GM18507 (cell line): ENCODE measurements around the gene TGFB3.
"Not testable (repeated sequence)": the region's sequence is repeated elsewhere in the genome, so short reads cannot be mapped to it uniquely, and the experiment has no call there.

Source experiments
- DNase-seq: peaks from one replicate; pipeline ENCODE4 v3.0.0; 2011; ENCODE audit warnings: low read depth; ENCODE audit not compliant: insufficient read length; ENCODE audit errors: extremely low spot score
- FAIRE-seq: peaks from 2 replicates; lab custom pipeline; 2011; peaks lifted over from hg19 to GRCh38; lab: Jason Lieb, UNC

Gene TGFB3

GRCh38 chr14:75981426-75982265, at the start of gene TGFB3:
TSS of gene TGFB3 (minus strand) at chr14:75981995. CDS start at chr14:75980893, 1,102 bp downstream.
- peak; percentile 46 for FAIRE-seq

GRCh38 chr14:76024211-76024907, 42.6 kb upstream of the TGFB3 start:
- FAIRE-seq (no peak), DNase-seq (no peak)

More at GRCh38 chr14:75981426-75982265, at the start of gene TGFB3:
- peak; percentile 62 for DNase-seq

DNA sequence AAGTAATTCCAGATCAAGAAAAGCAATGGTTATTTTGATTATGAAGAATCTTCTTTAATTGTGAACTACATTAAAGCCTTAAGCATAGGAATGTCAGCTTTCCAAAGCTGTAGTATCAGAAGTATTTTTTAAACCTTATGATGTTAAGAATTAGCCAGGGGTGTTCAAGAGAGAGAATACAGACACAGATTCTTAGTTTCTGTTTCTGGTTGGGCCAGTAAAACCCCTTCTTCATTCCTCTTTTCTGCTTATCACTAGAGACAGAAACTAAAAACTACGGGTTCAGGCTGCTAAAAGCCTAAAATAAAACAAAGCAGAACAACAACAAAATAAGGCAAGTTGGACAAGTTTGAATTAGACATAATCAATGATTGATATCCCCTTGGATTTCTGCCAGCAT, 42.0 kb upstream of the TGFB3 start:
- FAIRE-seq, result peak; percentile 59
- no peak for DNase-seq

DNA sequence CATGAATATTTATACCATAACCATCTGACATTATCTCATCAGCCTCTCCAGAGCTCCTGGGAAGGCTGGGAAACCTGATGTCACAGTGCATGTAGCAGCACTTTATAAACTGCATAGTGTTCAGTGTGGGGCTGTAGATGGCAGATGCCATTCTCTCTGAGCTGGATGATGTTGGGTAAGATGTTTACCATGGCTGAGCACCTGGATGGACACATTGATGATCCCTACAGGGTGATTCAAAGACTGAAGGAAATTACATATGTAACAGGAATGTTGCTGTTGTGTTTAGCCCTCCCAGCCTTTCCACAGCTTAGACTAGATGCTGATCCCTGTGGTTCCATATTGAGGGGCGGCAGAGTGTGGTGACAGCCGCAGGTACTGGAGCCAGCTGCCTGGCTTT, 41.2 kb upstream of the TGFB3 start:
- no peak for FAIRE-seq

GRCh38 chr14:76019676-76020075, 37.9 kb upstream of the TGFB3 start:
- FAIRE-seq, result no peak
- DNase-seq, result no peak

More for the DNA sequence above, 41.2 kb upstream of the TGFB3 start:
- DNase-seq, result no peak

GRCh38 chr14:76015668-76016067, 33.9 kb upstream of the TGFB3 start:
- FAIRE-seq, result peak; percentile 71
- no peak for DNase-seq

DNA sequence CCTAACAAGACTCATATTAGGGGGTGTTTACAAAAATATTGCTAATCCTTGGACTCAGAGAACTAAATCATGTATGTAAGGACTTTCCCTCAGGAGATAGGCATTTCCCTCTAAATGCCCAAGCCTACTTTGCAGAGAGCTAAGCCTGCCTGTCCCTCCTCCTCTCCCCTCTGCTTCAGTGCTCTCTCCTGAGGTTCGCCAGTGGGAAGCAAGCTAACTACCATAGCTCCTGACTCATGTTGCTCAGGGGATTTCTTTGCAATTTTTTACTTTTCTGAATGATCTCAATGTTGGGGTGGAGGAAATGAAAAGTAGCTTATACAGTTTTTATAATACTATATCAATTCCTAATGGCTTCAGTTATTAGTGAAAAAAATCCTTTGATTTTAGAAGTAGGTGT, 33.4 kb upstream of the TGFB3 start:
- no peak for FAIRE-seq

DNA sequence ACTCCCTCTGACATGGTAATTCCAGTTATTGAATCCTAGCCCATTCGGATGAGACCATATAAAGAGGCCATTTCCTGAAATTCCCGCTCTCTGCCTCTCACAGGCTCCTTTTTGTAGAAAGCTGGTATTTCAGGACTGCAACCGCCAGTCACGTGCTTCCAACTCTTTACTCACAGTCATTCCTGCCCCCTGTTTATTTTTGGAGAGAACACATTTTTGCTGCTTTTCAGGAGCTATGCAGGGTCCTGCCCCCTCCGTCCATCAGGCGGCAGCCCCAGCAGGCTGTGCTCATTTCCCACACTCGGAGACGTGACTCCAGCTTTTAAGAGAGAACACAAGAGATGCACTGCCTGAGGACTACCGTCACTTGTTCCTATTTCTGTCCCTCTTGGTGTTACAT, 30.6 kb upstream of the TGFB3 start:
- FAIRE-seq, result no peak

More for the DNA sequence above, 33.4 kb upstream of the TGFB3 start:
- DNase-seq, result no peak

GRCh38 chr14:76011930-76012329, 30.1 kb upstream of the TGFB3 start:
- FAIRE-seq (no peak), DNase-seq (no peak)

More for the DNA sequence above, 30.6 kb upstream of the TGFB3 start:
- no peak for DNase-seq

DNA sequence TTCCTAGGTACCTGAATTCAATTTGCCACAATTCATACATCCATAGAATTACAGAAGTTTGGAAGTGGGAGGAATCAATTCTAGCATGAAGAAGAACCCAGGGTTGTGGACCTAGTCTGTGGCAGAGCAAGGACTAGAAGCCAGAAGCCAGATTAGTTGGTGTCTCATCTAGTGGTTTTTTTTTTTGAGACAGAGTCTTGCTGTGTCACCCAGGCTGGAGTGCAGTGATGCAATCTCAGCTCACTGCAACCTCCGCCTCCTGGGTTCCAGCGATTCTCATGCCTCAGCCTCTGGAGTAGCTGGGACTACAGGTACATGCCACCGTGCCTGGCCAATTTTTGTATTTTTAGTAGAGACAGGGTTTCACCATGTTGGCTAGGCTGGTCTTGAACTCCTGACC, 27.8 kb upstream of the TGFB3 start:
- not testable (repeated sequence) for FAIRE-seq, DNase-seq

GRCh38 chr14:76007852-76008251, 26.1 kb upstream of the TGFB3 start:
- no peak for FAIRE-seq
- DNase-seq, result no peak

GRCh38 chr14:76007379-76007778, 25.6 kb upstream of the TGFB3 start:
- DNase-seq, result no peak
- FAIRE-seq, result no peak

GRCh38 chr14:76006253-76006652, 24.5 kb upstream of the TGFB3 start:
- no peak for FAIRE-seq
- DNase-seq, result no peak

DNA sequence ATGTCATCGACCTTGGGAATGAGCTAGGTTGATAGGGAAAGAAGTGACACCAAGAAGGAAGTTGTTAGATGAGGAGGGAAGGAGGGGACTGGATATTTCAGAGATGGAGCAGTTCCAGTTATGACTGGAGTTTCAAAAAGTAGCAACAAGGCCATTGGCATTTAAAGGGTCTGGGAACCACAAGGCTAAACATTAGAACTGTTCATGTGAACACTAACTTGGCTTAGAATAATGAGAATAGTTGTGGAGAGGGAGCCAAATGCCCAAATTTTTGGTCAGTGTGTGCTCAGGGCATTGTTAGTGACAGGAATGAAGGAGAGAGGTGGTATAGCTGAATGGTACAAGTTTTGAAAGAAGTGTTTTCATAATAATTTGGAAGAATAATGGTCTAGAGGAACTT, 20.6 kb upstream of the TGFB3 start:
- no peak for DNase-seq
- no peak for FAIRE-seq

- DNase-seq (no peak), FAIRE-seq (no peak)
These were observed 17.9 kb upstream of the TGFB3 start for GRCh38 chr14:75999511-76000190.

GRCh38 chr14:75996488-75996887, 14.7 kb upstream of the TGFB3 start:
- FAIRE-seq (no peak), DNase-seq (no peak)

GRCh38 chr14:75995372-75996041, 13.7 kb upstream of the TGFB3 start:
- DNase-seq, result no peak
- FAIRE-seq, result no peak

DNA sequence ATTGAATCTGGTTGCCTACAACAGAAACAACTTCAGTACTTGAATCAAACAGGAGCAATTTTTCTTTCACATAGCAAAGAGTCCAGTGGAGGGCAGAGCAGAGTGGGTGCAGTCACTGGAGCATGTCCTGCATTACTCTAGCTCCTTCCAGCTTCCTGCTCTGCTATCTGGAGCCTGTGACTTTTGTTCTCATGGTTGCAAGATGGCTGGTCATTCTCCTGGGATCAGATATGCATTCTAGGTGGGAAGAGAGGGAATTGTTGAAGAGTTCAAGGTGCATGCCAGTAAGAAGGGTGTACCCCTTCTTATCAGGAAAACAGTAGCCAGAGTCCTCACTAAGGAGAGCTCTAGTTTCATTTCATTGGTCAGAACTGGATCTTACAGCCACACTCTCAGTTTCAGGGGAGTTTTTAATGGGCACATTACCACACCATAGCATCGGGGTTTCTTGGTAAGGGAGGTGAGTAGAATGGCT, 11.8 kb upstream of the TGFB3 start:
- DNase-seq, result no peak
- peak; percentile 62 for FAIRE-seq

DNA sequence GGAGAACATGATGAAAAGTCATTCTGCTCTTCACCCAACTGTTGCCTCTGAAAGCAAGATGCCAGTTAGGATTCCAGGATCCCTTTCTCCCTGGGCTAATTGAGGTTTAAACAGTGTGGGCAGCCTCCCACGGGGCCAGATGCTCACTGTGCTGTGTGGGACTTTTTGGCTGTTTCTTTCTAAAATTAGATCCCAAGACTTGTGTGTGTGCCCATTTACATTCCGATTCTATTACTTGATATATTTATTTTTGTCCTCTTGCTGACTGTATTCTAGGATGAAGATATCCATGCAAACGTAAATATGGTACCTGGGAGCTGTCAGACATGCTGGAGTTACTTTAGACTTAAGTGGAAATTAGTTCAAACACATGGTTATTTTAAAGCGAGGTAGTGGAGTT, 10.0 kb upstream of the TGFB3 start:
- FAIRE-seq (no peak), DNase-seq (no peak)

DNA sequence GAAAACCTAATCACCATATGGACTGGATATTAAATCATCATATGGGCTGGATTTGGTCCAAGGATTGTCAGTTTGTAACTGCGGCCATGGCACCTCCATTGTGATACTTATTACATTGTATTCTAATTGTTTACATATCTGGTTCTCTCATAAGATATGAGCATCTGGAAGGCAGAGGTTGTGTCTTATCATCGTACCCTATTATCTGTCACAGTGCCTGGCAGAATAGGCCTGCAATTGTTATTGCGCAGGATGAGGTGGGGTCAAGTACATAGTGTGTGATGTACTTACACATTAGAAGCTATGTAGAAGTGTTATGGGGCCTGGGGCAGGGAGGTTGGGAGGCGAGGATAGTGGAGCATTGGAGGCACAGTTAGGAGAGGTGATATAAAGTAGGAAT, 8.5 kb upstream of the TGFB3 start:
- no peak for DNase-seq
- FAIRE-seq, result no peak
